AG08396 (cell line): ENCODE data around the gene ABHD17A.
A peak's percentile ranks its signal among the peaks of the same experiment; 100 is the strongest.

ENCODE experiments used
- DNase-seq: peaks from one replicate; pipeline ENCODE4 v3.0.0; 2012; ENCODE audit warnings: low spot score, mixed read lengths

The ABHD17A gene

GRCh38 chr19:1885398-1886119 is at the start of gene ABHD17A:
Gene ABHD17A, minus strand, starts transcription at chr19:1885496. Its CDS starts 3,930 bp downstream, at chr19:1881566.
- peak; percentile 97 for DNase-seq

DNA sequence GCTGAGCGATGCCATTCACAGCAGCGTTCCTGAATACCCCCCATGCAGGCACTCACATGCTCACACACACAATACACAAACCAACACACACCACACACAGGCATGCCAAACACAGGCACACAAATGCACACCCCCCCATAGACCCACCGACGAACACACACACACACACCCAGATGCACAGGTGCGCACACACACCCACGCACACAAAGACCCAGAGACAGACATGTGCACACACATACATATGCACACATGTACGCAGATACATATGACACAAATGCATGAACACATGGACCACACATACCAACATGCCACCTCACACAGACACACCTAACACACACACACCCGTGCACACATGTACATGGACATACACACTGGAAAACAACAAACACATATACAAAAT is 48.6 kb upstream of the ABHD17A start:
- no peak for DNase-seq

DNA sequence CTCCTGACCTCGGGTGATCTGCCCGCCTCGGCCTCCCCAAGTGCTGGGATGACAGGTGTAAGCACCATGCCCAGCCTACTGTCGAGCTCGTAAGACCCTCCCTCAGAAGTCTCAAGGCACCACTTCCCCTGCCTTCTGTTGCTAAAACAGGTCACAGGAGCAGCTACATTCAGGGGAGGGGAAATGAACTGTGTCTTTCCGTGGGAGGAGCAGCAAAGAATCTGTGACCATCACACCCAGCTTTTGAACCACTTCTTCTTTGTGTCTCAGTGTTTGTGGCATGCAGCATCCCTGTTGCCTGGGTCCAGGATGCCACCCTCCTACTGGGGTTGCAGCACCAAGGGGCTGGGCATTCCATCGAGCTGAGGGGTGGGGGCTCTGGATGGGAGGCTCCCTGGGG is 47.9 kb upstream of the ABHD17A start:
- DNase-seq, result no peak

GRCh38 chr19:1932395-1932794 is 47.1 kb upstream of the ABHD17A start:
- no peak for DNase-seq

DNA sequence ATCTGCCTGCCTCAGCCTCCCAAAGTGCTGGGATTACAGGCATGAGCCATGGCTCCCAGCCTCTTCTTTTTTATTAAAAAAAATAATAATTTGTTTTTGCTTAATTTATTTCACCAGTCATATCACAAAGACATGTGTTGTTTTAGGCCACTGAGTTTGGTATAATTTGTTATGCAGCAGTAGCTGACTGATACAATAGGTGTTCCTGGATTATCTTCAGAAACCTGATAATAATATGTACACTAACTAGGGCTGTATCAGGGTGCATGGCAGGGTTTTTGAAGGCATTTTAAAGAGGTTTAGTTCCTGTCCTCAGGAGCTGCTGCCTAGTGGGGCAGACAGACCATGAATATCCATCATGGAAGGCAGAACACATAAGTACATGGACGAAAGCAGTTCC is 46.1 kb upstream of the ABHD17A start:
- DNase-seq, result no peak

DNA sequence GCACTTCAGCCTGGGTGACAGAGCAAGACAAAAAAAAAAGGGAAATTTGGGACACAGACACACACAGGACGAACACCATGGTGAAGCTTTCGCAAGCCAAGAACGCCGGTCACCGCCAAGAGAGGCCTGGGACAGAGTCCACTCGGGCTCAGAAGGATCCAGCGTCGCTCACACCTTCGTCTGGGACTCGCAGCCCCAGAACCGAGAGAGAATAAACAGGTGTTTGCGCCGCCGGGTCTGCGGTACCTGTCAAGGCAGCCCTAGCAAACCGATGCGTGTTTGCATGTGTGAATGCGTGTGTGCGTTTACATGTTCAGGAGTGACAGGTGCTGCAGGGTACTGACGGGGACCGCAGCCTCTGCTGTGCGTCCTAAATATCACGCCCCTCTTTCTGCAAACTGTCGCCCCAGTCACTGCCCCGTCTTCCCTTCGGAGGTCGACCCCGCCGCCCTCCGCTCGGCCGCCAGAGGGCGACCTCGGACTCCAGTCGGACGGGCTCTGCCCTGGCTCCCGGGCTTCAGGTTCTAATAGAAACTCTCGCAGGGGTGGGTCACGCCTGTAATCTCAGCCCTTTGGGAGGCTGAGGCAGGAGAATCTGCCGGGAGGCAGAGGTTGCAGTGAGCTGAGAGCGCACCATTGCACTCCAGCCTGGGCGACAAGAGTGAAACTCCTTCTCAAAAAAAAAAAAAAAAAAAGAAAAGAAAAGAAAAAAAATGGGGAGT is 43.9 kb upstream of the ABHD17A start:
- DNase-seq, result peak; percentile 91

DNA sequence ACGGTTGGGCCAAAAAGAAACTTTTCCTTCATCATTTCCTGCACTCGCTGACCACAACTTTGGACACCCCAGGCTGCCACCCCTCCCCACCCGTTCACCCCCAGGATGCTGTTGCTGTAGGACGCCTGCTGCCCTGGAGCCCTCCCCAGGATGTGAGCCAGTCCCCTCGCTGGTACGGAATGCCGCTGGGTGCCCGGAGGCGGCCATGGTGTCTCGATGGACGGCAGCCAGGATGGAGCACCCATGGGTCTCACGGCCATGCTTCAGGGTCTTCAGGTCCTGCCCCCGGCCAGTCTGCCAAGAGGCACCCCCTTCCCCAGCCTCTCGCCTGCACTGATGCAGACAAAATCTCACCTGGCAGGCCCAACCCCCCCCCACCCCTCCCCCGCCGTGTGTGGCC is 40.2 kb upstream of the ABHD17A start:
- no peak for DNase-seq

DNA sequence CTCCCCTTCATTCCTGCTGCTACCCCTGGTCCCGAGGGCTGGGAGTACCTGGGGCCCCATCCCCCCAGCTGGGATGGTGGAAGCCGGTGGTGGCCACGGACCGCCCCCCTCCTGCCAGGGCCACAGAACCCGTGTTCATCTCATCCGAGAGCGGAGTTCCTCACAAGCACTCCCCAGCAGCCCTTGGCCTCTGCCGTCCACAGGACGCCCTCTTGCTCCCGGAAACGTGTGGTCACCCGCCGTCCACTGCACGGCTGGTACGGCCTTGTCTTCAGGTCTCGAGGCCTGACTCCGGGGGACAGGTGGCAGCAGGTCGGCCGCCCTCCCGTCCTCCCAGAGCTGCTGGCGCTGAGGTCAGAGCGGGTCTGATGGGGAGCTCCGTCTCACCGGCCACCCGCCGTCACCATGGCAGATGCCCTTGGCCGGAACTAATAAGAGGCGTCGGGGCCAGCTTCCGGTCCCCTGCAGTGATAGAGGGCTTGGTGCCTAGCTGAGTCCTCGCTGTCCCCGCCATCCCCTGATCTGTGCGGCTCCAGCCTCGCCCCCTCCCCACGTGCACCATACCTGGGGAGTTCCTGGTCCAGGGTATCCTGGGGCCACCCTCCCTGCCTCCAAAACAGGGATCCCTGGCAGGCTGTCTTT is 39.1 kb upstream of the ABHD17A start:
- no peak for DNase-seq

DNA sequence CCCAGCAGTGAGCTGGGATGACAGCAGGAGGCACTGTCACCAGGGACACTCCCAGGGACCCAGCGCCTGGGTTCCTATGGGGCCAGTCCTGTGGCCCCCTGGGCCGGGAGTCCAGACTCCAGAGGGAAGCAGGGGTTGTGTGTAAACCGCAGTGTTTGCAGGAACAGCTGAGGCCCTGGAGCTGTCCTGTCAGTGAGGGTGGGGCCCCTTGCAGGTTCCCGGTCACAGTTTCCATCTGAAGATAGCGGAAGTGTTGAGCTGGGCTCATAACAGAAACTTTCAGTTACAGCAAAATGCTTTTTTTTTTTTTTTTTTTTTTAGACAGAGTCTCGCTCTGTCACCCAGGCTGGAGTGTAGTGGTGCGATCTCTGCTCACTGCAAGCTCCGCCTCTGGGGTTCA is 38.0 kb upstream of the ABHD17A start:
- DNase-seq, result no peak

GRCh38 chr19:1922803-1923202 is 37.5 kb upstream of the ABHD17A start:
- DNase-seq, result no peak

GRCh38 chr19:1921825-1922224 is 36.5 kb upstream of the ABHD17A start:
- no peak for DNase-seq

- DNase-seq, result no peak
These were observed 36.0 kb upstream of the ABHD17A start for GRCh38 chr19:1921326-1921725.

- DNase-seq, result no peak
These were observed 35.3 kb upstream of the ABHD17A start for GRCh38 chr19:1920644-1921043.

- DNase-seq, result no peak
These were observed 33.7 kb upstream of the ABHD17A start for GRCh38 chr19:1918975-1919374.

GRCh38 chr19:1917926-1918325 is 32.6 kb upstream of the ABHD17A start:
- DNase-seq, result no peak

DNA sequence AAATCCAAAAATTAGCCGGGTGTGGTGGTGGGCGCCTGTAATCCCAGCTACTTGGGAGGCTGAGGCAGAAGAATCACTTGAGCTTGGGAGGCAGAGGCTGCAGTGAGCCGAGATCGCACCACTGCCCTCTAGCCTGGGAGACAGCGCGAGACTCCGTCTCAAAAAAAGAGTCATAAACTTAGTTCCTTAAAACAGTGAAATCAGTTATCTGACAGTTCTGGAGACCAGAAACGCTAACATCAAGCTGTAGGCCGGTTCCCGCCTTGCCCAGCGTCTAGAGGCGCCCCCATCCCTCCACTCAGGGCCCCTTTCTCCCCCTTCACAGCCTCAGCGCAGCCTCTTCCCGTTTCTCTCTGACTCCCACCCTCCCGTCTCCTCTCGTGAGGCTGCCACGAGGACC is 31.9 kb upstream of the ABHD17A start:
- DNase-seq, result no peak

- DNase-seq, result no peak
These were observed 29.6 kb upstream of the ABHD17A start for GRCh38 chr19:1914826-1915341.

- no peak for DNase-seq
These were observed 28.7 kb upstream of the ABHD17A start for GRCh38 chr19:1913781-1914577.

DNA sequence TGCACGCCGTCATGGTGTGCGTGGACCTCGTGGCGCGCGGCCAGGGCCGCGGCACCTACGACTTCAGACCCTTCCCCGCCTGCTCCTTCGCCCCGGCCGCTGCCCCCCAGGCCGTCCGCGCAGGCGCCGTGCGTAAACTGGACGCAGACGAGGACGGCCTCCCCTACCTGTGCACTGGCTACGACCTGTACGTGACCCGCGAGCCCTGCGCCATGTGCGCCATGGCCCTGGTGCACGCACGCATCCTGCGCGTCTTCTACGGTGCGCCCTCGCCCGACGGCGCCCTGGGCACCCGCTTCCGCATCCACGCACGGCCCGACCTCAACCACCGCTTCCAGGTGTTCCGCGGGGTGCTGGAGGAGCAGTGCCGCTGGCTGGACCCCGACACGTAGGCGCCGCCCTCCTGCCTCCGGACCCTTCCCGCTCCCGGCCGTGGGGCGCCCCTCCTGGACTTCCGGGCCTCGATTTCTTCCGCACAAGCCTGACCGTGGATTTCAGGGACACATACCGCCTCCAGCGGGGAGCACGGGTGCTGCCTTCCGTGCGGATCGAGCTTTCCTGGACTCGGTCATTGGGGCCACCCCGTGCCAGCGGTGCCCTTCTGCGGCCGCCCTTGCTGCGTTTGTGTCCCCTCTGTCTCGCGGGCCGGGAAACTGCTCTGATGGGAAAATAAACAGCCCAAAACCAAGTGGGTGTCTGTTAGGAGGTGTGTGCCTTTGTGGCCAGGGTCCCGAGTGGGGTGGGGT is 27.6 kb upstream of the ABHD17A start:
- no peak for DNase-seq

- no peak for DNase-seq
These were observed 26.7 kb upstream of the ABHD17A start for GRCh38 chr19:1911995-1912394.

DNA sequence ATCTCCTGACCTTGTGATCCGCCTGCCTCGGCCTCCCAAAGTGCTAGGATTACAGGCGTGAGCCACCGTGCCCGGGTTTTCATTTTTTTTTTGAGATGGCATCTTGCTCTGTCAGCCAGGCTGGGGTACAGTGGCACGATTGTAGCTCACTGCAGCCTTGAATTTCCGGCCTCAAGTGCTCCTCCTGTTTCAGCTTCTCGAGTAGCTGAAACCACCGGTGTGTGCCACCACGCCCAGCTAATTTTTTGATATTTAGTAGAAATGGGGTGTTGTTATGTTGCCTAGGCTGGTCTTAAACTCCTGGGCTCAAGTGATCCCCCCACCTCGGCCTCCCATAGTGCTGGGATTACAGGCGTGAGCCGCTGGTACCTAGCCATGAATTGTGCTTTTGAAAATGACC is 25.8 kb upstream of the ABHD17A start:
- DNase-seq, result no peak
